Left renal cortex interstitium (tissue), 4 donors: ENCODE results near the gene PIH1D1. TPM values are rescaled to one million over a fixed set of nuclear protein-coding genes. Genes with fewer than 3 reads are reported as not detected.

Experiments
- DNase-seq, 4 donors: peaks; one replicate each; pipeline ENCODE4 v3.0.0-alpha.2; 2013; ENCODE audit warnings: low read depth in 4 of 4, low spot score in 2 of 4, missing footprints in 1 of 4
- polyA plus RNA-seq, 4 donors: library from polyadenylated mRNA; unstranded; fragments of 120-200 nt; gene quantifications; one replicate each; pipeline ENCODE4 v1.2.1, GENCODE V29; 2013; ENCODE audit not compliant: insufficient read length in 4 of 4

PIH1D1 gene
- polyA plus RNA-seq, 4 donors, result 82.3 to 106 (median 94.2) TPM

DNA sequence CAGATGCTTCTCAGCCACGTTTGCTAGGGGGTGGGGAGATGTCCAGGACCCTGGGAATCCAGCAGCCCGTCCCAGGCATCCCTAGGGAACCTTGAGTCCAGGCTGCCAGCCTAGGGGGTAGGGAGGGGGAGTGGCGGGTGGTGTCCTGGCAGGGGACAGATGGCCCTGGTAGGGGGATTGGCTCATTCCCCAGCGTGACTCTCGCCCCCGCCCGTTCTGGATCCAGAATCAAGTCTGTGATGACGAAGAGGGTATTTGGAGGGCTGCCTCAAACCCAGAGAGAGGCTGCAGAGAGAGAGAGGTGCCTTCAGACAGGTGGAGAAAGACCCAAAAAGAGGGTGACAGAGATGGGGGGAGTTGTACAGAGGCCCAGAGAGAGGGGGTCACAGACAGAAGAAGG lies 14.4 kb downstream of the PIH1D1 start:
- no peak for DNase-seq

DNA sequence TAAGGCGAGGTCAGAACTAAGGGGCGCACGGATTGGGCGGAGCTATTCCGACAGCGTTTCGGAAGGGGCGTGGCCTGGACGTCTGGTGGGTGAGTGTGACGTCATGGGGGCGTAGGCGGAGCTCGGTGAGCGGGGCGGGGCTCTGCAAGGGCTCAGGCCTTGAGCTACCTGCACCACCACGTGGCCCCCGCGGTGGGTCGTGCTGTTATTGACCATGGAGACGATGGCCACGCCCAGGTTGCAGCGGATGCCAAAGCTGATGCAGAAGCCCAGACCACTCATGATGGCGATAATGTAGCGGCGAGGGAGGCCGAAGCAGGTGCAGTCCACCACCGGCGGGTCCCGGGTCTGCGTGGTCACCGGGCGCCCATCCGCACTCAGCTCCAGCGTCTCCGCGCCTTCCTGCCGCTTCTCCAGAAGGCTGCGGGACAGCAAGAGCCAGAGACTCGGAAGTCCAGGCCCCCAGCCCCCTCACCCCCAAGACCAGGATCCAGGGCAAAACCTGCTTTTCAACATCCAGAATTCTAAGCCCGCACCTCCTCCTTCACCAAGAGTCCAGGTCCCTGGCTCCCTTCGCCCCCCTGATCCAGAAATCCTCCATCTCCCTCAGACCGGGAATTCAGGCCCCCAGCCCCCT lies 15.1 kb downstream of the PIH1D1 start:
- DNase-seq, result no peak

DNA sequence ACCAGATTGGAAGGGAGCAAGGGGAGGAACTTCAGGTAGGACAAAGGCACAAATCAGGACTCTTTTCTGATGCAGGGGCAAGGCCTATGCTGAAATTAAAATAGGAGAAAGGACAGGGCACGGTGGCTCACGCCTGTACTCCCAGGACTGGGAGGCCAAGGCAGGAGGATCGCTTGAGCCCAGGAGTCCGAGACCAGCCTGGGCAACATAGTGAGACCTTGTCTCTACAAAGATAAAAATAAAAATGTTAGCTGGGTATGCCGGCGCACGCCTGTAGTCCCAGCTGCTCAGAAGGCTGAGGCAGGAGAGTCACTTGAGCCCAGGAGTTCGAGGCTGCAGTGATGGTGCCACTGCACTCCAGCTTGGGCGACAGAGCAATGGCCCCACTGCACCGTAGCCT lies 15.9 kb downstream of the PIH1D1 start:
- DNase-seq, result no peak

DNA sequence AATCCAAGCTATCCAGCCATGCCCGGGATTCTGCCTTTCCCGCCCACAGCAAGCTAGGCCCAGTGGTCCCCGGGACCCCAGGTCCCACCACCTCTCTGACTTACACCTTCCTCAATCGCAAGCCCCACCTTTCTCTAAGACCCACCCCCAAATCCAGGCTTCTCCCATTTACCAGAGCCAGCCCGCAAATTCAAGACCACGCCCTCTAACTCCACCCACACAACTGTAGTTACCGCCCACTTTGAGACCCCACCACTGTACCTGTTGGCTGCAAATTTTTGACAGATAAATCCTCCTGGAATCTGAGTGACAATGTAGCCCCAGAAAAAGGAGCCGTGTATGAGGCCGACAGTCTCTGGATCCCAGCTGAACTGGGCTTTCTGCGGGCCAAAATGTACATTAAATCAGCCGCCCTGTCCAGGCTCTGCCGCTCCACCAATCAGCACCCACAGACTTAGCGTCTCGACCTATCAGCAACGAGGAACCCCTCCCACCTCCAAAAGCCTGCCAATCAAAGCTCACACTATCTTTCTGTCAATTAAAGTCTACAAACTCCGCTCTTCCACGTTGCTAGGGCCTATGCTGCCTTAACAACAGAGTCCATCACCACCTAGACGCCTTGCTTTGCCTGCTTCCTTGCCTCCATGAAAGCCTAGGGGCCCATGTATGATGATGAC lies 16.6 kb downstream of the PIH1D1 start:
- no peak for DNase-seq

DNA sequence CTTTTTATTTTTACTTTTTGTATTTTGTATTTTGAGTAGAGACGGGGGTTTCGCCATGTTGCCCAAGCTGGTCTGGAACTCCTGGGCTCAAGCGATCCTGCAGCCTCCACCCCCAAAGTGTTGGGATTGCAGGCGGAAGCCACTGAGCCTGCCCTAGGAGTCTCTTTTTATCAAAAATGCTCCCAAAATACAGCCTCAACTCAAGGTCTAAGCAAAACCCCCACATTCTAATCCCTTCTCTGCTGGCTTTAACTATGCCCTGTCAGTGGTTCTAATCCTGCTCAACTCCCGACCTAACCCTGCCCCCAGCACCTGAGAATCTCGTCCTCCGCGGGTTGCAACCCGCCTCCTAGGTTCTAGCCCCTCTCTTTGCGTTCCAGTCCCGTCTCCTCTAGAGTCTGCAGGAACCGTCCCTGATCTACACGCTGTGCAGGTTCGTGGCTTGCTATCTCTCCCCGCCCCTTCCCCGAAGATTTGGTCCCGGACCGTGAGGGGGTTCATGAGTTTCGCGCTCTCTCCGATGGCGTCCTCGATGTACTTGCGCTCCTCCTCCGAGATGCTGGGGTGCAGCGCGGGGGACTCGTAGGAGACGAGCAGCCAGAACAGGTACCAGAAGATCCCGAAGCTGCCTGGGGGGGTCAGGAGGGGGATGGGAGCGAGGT lies 18.2 kb downstream of the PIH1D1 start:
- DNase-seq, result no peak

DNA sequence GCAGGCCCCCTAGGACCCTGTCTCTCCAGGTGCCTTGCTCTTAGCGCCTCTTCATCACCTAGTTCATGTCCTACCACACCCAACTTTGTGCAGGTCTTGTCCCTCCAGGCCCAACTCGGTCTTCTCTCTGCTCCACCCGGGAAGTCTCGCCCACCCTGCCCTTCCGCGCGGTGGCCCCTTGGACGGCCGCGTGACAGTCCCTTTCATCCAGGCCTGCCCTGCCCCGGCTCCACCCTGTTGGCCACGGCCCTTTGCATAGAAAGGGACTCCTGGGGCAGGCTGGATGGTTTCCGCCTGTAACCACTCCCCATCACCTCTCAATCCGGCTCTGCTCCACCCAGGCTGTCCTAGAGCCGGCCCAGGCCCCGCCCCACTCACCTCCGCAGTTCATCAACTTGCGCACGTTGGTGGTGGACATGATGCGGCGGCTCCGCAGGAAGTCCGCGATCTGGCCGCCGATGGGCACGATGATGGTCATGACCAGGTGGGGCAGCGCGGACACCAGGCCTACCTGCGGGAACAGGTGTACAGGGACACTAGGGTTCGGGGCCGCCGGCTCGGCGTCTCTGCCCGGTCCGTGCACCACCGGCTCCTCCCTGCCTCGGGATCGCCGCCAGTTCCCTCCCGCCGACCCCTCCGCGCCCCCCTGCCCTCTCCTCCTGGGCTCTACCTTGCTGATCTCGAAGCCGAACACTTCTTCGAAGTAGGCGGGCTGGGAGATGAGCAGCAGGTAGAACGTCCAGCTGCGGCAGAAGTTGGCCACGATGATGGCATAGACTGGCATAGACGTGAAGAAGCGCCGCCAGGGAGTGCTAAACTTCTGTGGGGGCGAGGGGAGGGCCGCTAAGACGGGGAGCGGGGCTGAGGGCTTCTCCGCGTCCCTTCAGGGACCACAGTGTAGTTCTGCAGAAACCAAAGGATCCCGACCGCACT lies 19.2 kb downstream of the PIH1D1 start:
- no peak for DNase-seq

DNA sequence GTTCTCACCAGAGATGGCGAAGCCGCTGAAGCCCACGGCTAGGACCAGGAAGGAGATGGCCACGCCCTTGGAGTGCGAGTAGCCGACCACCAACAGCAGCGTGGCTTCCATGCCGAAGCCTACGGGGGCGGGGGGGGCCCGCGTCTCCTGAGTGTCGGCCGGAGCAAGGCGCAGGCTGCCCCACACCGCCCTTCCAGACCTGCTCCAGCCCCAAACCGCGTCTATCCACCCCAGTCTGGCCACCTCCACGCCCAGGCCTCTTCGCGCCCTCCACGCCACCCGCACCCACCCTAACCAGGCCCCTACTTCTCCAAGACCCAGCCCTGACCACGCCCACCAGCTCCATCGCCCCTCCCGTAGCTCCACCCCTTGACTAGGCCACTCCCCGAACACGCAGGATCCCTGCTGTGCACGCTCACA lies 20.3 kb downstream of the PIH1D1 start:
- DNase-seq, result no peak

DNA sequence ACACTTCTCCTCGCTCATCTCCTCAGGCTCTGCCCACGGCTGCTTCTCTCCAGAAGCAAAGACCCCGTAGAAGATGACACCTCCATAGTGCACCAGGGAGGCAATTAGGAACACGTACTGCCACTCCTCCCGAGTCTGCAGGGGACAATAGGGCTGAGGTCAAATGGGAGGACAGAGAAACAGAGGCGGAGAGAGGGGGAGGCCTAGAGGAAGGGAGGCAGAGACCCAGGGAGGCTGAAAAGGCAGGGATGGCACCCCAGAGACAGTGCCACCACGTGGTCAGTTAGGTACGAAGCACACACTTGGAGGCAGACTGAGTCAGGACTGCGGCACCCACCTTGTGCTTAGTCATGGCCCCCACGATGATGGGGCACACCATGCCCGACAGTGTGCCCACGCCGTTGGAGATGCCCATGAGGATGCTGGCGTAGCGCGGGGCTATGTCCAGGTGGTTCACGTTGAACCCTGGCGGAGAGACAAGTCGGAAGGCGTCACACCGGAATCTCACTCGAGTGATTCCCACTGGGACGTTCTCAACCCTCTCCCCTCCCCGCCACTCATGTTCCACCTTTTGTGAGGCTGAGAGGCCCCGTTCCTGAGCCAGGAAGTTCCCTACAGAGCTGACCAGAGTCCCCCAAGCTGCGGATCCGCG lies 20.8 kb downstream of the PIH1D1 start:
- no peak for DNase-seq

DNA sequence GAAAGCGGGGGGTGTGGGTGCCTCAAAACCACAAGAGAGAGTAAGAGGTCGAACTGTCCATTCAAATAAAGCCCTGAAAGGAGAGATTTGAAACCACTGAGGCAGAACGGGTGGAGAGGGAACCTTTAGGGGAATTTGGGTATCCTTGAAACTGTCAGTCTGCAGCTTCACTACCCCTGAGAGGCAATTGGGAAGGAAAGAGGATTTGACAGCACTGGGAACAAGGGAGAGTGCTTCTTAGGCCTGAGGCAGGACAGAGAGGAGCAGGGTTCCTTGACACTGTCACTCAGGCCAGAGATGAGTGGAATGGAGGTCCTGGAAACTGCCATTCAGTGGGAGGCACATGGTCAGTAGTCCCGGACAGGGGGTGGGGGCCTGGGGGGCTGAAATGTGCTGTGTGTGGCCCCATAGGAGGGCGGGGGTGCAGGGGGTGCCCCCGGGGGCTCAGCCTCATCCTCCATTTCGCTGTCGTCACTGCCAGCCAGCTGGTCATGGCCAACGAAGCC lies 21.4 kb downstream of the PIH1D1 start:
- DNase-seq, result no peak

DNA sequence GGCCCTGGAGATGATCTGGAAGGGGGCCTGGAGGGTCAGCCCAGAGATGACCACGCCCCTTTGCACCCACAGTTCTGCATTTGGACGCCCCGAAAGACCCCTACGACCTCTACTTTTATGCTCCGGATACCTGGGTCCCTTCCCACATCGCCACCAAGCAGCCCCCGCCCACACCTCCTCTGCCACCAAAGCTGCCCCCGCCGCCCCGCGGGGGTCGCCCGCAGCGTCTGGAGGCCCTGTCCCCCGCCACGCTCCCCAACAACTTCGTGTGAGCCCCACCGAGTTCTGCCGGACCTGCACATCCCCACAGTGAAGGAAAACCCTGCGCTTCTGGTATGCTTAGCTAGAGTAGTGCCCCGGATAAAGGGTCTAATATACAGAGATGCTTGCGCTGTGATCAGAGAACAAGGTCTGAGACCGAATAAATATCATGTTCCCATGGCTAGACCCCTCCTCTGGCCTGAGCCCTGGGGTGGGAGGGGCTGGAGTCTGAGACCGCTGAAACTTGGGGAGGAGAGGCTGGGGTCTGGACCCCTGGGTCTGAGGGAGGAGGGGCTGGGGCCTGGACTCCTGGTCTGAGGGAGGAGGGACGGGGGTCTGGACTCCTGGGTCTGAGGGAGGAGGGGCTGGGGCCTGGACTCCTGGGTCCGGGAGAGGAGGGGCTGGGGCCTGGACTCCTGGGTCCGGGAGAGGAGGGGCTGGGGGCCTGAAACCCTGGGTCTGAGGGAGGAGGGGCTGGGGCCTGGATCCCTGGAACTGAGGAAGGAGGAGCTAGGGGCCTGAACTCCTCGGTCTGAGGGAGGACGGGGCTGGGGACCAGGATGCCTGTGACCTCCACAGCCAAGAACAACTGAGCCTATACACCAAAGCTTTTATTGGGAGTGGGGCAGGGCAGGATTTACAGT lies 22.8 kb downstream of the PIH1D1 start:
- DNase-seq, result no peak

DNA sequence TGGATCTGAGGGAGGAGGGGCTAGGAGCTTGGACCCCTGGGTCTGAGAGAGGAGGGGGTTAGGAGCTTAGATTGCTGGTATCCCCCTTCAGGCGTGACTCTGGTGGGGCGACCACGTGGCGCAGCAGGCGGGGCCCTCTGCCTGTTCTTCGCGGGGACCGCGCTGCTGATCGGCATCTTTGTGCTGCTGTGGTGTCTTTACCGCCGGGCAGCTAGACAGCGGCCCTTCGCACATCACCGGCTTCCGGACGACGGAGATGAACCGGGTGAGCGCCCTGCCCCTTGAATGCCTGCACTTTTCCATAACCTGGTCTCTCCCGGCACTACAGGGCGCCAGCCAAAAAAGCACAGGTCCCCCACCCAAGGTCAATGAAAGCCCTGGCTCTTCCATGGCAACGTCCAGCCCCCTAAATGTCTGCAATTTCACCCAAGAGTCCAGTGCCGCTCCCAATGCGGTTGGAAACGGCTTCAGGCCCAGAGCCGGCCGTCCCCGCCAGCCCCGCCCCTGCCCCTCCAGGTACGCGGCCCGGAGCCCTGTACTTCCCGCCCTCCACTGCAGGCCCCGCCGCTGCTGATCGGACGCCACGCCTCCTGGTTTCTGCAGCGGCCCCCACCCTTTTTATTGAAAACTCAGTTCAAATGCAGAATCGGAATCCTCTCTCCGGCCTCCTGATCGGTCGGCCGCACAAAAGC lies 23.6 kb downstream of the PIH1D1 start:
- no peak for DNase-seq

DNA sequence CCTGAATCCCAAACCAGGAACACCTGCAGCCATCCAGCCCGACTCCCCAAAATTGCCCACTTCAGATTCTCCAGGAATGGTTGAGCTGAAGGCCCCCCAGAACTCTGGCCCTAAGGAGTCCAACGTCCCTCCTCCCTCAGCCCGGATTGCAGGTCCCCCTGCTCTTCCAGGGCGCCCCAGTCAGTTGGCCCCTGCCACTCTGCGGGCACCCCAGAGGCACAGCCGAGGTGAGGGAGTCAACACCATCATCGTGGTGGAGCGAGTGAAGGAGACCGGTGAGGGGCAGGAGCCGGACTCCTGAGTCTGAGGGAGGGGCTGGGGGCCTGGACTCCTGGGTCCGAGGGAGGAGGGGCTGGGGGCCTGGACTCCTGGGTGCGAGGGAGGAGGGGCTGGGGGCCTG lies 24.3 kb downstream of the PIH1D1 start:
- DNase-seq, result no peak

DNA sequence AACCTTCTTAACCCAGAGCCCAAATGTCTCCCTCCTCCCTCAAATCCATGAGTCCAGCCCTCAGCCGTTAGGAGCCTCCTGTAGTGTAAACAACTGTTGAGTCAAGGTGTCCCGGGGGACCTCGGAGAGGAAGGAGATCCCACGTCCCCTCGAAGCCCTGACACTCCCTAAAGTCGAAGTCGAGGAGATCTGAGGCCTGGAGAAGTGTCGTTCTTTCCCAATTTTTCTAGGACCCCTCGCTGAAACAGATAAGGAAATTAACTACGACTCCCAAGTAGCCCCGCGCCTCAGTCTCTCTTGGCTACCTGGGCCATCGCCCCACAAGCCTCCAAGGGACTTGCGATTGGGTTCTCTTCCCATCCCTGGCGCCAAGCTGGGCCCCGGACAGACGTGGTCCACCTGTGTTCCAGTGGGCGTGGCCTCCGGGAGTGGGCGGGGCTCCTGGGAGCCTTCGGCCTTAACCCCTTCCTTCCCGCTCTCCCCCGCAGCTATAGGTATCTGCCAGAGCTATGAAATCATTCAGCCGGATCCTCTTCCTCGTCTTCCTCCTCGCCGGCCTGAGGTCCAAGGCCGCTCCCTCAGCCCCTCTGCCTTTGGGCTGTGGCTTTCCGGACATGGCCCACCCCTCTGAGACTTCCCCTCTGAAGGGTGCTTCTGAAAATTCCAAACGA lies 25.6 kb downstream of the PIH1D1 start:
- no peak for DNase-seq

DNA sequence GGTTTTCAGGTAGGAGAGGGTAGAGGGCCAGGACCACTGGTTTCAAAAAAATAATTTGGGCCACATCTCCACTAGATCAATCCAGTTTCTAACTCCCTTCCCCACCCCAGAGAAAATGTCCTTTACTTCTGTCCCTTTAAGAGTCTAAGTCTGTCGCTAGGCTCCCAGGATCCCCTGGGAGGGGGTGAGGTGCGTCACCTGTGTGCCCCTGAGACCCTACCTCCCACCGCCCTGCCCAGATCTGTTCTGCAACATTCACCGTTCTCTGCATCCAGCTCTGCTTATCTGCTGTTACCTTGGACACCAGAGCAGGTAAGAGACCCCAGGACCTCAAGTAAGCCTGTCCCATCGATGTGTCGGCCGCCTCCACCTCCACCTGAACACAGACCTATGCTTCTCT lies 26.4 kb downstream of the PIH1D1 start, which contains the start of gene GFY:
GFY (plus strand) TSS at position 211 of the 400 bp plus-strand sequence. CDS start 1,043 bp downstream, outside the sequence.
- no peak for DNase-seq

DNA sequence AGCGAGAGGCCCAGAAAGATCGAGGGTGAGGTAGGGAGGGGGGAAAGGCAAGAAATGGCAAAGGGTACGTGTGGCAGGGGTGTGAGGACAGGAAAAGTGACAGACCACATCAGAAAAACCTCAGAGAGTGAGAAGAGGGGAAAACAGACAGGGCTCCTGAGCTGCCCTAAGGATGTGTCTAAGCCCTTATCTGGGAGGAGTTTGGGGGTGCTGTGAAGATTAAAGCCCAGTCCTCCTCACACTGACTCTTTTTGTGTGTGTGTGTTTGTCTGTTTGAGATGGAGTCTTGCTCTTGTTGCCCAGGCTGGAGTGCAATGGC lies 27.7 kb downstream of the PIH1D1 start:
- no peak for DNase-seq

DNA sequence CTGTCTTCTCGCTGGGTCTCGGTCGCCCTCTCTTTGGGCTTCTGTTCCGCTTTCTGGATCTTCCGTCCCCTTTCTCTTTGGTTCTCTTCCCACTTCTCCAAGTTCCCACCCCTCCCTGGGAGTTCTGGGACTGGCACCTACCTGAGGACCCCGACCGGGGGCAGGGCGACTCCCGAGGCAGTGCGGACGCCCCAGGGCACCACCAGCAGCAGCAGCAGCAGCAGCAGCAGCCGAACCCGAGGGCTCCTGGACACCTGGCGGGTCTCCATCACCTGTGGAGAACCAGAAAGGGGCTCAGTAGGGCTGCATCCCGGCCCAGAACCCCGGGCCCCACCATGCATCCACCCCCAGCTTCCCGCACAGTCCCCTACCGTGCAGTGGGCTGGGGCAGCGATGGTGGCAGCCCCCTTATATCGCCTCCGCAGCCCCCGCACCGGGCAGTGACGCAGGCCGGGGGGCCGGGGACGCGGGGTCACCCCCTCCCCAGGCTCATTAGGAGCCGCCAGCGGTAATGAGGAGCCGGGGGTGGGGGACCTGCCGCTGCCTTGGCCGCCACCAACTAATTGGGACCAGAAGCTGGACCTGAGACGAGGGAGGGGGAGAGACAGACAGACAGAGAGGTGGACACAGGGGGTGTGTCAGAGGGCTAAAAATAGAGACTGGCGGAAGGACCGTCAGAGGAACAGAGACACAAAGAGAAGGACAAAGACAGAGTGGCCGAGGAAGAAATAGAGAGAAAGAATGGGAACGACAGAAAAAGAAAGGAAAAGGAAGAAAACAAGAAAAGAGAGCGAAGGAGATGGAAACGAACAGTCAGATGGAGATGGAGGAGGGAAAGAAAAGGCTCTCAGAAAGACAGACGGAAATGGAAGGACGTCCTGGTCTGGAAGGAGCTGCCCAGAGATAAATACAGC lies 28.3 kb downstream of the PIH1D1 start, which contains the start of gene PTH2:
PTH2 (minus strand) TSS at position 371 of the 914 bp plus-strand sequence; CDS start at position 269, 102 bp downstream.
- no peak for DNase-seq
